GM23248 (cell line): ENCODE results near the gene KCNA3. TPM values are rescaled to one million over a fixed set of nuclear protein-coding genes. Genes with fewer than 3 reads are reported as not detected.
A peak's percentile ranks its signal among the peaks of the same experiment; 100 is the strongest.

Experiments used
- DNase-seq: peaks from one replicate; pipeline ENCODE4 v3.0.0-alpha.2; 2015
- H2AFZ ChIP-seq: fragments of 200-600 bp; sonication (generic); 2 replicates; pipeline ENCODE4 v1.6.1; 2016; ENCODE audit warnings: antibody characterized with exemption
- H3F3A ChIP-seq: fragments of 200-600 bp; sonication (generic); 2 replicates; pipeline ENCODE4 v1.6.1; 2016; ENCODE audit warnings: mild to moderate bottlenecking, antibody characterized with exemption, mixed run types; ENCODE audit not compliant: insufficient read depth
- H3K27ac ChIP-seq: fragments of 200-600 bp; sonication (generic); 2 replicates; pipeline ENCODE4 v1.5.1; 2016; ENCODE audit warnings: mild to moderate bottlenecking
- H3K27me3 ChIP-seq: fragments of 200-600 bp; sonication (generic); replicated peaks from 2 replicates; pipeline ENCODE4 v1.6.1; 2016; ENCODE audit warnings: mild to moderate bottlenecking; ENCODE audit not compliant: insufficient read depth
- H3K36me3 ChIP-seq: fragments of 200-600 bp; sonication (generic); 2 replicates; pipeline ENCODE4 v1.6.1; 2016; ENCODE audit warnings: low read depth, mild to moderate bottlenecking
- H3K4me1 ChIP-seq: fragments of 200-600 bp; sonication (generic); 2 replicates; pipeline ENCODE4 v1.6.1; 2016; ENCODE audit warnings: mild to moderate bottlenecking; ENCODE audit not compliant: insufficient read depth
- H3K4me2 ChIP-seq: fragments of 200-600 bp; sonication (generic); one replicate; pipeline ENCODE4 v1.6.1; 2016; ENCODE audit warnings: mild to moderate bottlenecking; ENCODE audit not compliant: unreplicated experiment
- H3K4me3 ChIP-seq: fragments of 200-600 bp; sonication (generic); 2 replicates; pipeline ENCODE4 v1.5.1; 2016; ENCODE audit warnings: mild to moderate bottlenecking
- H3K79me2 ChIP-seq: fragments of 200-600 bp; sonication (generic); 2 replicates; pipeline ENCODE4 v1.6.1; 2016; ENCODE audit warnings: mild to moderate bottlenecking; ENCODE audit not compliant: insufficient read depth
- H3K9ac ChIP-seq: fragments of 200-600 bp; sonication (generic); 2 replicates; pipeline ENCODE4 v1.6.1; 2016; ENCODE audit warnings: mild to moderate bottlenecking
- H3K9me2 ChIP-seq: fragments of 200-600 bp; sonication (generic); 2 replicates; pipeline ENCODE4 v1.6.1; 2016; ENCODE audit warnings: mixed run types, mild to moderate bottlenecking, moderate library complexity; ENCODE audit not compliant: insufficient read depth
- H3K9me3 ChIP-seq: fragments of 200-600 bp; sonication (generic); one replicate; pipeline ENCODE4 v1.6.1; 2017; ENCODE audit warnings: low read depth
- H4K20me1 ChIP-seq: fragments of 200-600 bp; sonication (generic); 2 replicates; pipeline ENCODE4 v1.6.0; 2016; ENCODE audit not compliant: insufficient read depth
- EZH2 ChIP-seq: fragments of 200-600 bp; sonication (generic); IDR thresholded peaks from 2 replicates; pipeline ENCODE4 v1.6.1; 2018; ENCODE audit warnings: antibody characterized with exemption, mild to moderate bottlenecking; ENCODE audit not compliant: insufficient read depth, poor library complexity, severe bottlenecking
- EZH2phosphoT487 ChIP-seq: fragments of 200-600 bp; sonication (generic); IDR thresholded peaks from 2 replicates; pipeline ENCODE4 v1.6.1; 2018; ENCODE audit warnings: antibody characterized with exemption, moderate library complexity, mild to moderate bottlenecking, low read depth; ENCODE audit not compliant: insufficient read depth
- WGBS, 2 experiments: methylation state at CpG; one replicate each; pipeline ENCODE4 v1.1.6; 2015 to 2017; ENCODE audit warnings: low lambda C conversion rate in 2 of 2, low coverage in 1 of 2; ENCODE audit errors: missing lambda C conversion rate in 2 of 2; 5-methylcytosine and 5-hydroxymethylcytosine counted together
- in situ Hi-C: fragments of 300-500 bp; cut with MboI; formaldehyde crosslinking; loops from 2 replicates; pipeline ENCODE4 v1.15.0; 2020
- polyA plus RNA-seq: library from polyadenylated mRNA; unstranded; fragments of >200 nt; fragmentation: Nextera tagmentation; extraction: Ambion mirVana; gene quantifications from 2 replicates; pipeline ENCODE4 v1.2.1, GENCODE V29; 2016
- total RNA-seq: library from RNA; depleted of rRNA; stranded (reverse); fragments of >200 nt; shearing (Covaris generic); gene quantifications from 2 replicates; pipeline ENCODE4 v1.2.3, GENCODE V29; 2014

Gene KCNA3
- total and polyA plus RNA-seq, 2 experiments from 2014 or later: not detected

DNA sequence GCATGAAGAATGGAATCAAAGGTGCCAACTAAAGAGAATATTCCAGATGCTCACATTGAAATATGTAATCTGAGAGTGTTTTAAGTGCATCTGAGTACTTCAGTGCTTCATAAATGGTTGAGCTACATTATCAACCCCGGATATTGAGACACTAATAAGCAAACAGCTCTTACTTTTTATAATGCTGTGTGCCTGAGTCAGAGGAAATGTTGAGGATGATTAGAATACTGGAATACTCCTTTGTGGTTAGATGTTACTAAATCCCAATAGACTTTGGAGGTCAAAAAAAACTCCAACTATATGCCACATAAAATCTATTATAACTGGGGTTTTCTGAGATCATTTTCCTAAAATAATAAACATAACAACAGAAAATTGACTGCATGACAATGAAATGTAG is 12.5 kb upstream of the KCNA3 start:
- TF ChIP-seq EZH2: no peak
- TF ChIP-seq EZH2phosphoT487: no peak
- DNase-seq: peak; percentile 44
- H3K27ac ChIP-seq: no peak overlapping the region
- peaks cover 4% of the 10 kb centered on the region; the same call in 1 of the 2 replicates for H3K4me1 ChIP-seq
- WGBS, 2 experiments: 28 to 31% methylated on average over 1 of the region's 1 CpG
- no peaks in the 10 kb centered on the region for H3K9me3 ChIP-seq
- in situ Hi-C loops: no loop called here
- H3K36me3 ChIP-seq: no peaks in the 10 kb centered on the region
- no peaks in the 10 kb centered on the region for H3K9me2 ChIP-seq
- no peak overlapping the region for H3K4me3 ChIP-seq
- no peaks in the 10 kb centered on the region for H3K79me2 ChIP-seq
- H3K27me3 ChIP-seq: peaks cover 14% of the 10 kb centered on the region; the same call in 1 of the 2 replicates
- no peak overlapping the region for H2AFZ ChIP-seq
- H3F3A ChIP-seq: no peaks in the 10 kb centered on the region
- no peaks in the 10 kb centered on the region for H4K20me1 ChIP-seq
- no peak overlapping the region for H3K4me2 ChIP-seq
- no peak overlapping the region for H3K9ac ChIP-seq

- no peaks in the 10 kb centered on the region for H3F3A ChIP-seq
- H3K27ac ChIP-seq: no peak overlapping the region
- H3K36me3 ChIP-seq: no peaks in the 10 kb centered on the region
- WGBS, 2 experiments: 63 to 71% methylated on average over 4 of the region's 4 CpGs
- no peak for TF ChIP-seq EZH2phosphoT487
- DNase-seq: no peak
- no peak overlapping the region for H3K4me2 ChIP-seq
- H3K9me3 ChIP-seq: no peaks in the 10 kb centered on the region
- in situ Hi-C loops: no loop called here
- no peaks in the 10 kb centered on the region for H3K9me2 ChIP-seq
- no peaks in the 10 kb centered on the region for H3K79me2 ChIP-seq
- no peak overlapping the region for H3K4me3 ChIP-seq
- no peak overlapping the region for H2AFZ ChIP-seq
- H3K9ac ChIP-seq: no peak overlapping the region
- no peaks in the 10 kb centered on the region for H4K20me1 ChIP-seq
- peaks cover 8% of the 10 kb centered on the region; the same call in 1 of the 2 replicates for H3K27me3 ChIP-seq
- peaks cover 4% of the 10 kb centered on the region; the same call in 1 of the 2 replicates for H3K4me1 ChIP-seq
These were observed 11.4 kb upstream of the KCNA3 start for GRCh38 chr1:110686188-110686587.

DNA sequence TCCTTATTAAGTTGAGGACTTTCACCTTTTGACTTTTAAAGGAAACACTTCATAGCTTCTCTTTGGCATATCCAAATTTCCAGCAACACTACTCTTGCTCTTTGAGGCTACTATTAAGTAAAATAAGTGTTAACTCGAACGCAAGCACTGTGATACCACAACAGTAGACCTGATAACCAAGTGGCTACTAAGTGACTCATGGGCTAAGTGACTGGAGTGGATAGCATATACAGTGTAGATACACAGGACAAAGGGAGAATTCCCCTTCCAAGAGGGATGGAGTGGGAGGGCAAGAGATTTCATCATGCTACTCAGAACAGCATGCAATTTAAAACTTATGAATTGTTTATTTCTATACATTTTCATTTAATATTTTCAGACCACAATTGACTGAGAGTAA is 9.8 kb upstream of the KCNA3 start:
- Histone ChIP-seq H3K36me3 (no peaks in the 10 kb centered on the region), H2AFZ (no peak overlapping the region), H3F3A (no peaks in the 10 kb centered on the region), H3K9ac (no peak overlapping the region), H3K27ac (no peak overlapping the region), H3K4me2 (no peak overlapping the region), H4K20me1 (no peaks in the 10 kb centered on the region), H3K9me2 (no peaks in the 10 kb centered on the region), H3K9me3 (no peaks in the 10 kb centered on the region), H3K27me3 (peaks cover 5% of the 10 kb centered on the region; the same call in 1 of the 2 replicates), H3K4me3 (no peak overlapping the region), H3K4me1 (peaks cover 4% of the 10 kb centered on the region; the same call in 1 of the 2 replicates), H3K79me2 (no peaks in the 10 kb centered on the region)
- TF ChIP-seq EZH2phosphoT487 (no peak), EZH2 (no peak)
- WGBS, 2 experiments: 42 to 55% methylated on average over 2 of the region's 2 CpGs
- in situ Hi-C loops: no loop called here
- no peak for DNase-seq

DNA sequence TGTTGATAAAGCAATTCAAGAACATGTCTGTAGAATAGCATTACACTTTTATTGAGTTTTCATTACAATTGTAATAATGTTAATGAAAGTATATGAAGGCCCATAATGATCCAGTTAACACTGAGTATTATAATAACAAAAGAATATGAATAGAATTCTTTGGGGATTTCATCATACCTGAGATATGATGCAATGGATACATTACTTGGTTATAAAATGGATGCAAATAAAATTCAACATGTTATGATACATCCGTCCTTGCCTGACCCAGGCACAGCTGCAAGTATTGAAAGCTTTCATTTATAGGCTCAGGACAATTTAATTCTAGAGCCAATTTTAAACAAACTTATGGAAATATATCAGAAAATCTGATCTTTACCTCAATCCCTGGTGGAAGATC is 8.2 kb upstream of the KCNA3 start:
- H3K4me2 ChIP-seq: no peak overlapping the region
- H3F3A ChIP-seq: no peaks in the 10 kb centered on the region
- H3K27ac ChIP-seq: no peak overlapping the region
- H3K4me1 ChIP-seq: peaks cover 4% of the 10 kb centered on the region; the same call in 1 of the 2 replicates
- no peak for DNase-seq
- H3K9me2 ChIP-seq: no peaks in the 10 kb centered on the region
- TF ChIP-seq EZH2phosphoT487 (no peak), EZH2 (no peak)
- H2AFZ ChIP-seq: no peak overlapping the region
- 52 to 54% methylated on average over 1 of the region's 1 CpG for WGBS, 2 experiments
- no peak overlapping the region for H3K9ac ChIP-seq
- in situ Hi-C loops: no loop called here
- H3K9me3 ChIP-seq: no peaks in the 10 kb centered on the region
- H3K79me2 ChIP-seq: no peaks in the 10 kb centered on the region
- no peak overlapping the region for H3K4me3 ChIP-seq
- no peaks in the 10 kb centered on the region; the same call in 1 of the 2 replicates for H3K27me3 ChIP-seq
- H3K36me3 ChIP-seq: no peaks in the 10 kb centered on the region
- H4K20me1 ChIP-seq: no peaks in the 10 kb centered on the region
